Heart left ventricle (tissue), 16 donors: ENCODE data around the gene FMNL3. TPM values are rescaled to one million over a fixed set of nuclear protein-coding genes. Genes with fewer than 3 reads are reported as not detected.

ENCODE experiments used
- ATAC-seq, 4 donors: fragments of 200-7000 bp; cut with Tn5 transposase; one replicate each; pipeline ENCODE4 v1.9.1; 2020 to 2022; ENCODE audit warnings: moderate library complexity in 4 of 4, mild to moderate bottlenecking in 3 of 4, moderate number of reproducible peaks in 1 of 4
- DNase-seq, 5 donors: peaks; one replicate each; pipeline ENCODE4 v3.0.0-alpha.2; 2020
- H3K27ac ChIP-seq, 12 donors: fragments of 200-600 bp; sonication (generic) in 4 of 12; one replicate each; pipeline versions ENCODE4 v1.5.0 to v1.8.0; 2016 to 2022; ENCODE audit warnings: mild to moderate bottlenecking in 2 of 12
- H3K27me3 ChIP-seq, 9 donors: fragments of 200-600 bp; sonication (generic) in 2 of 9; one replicate each; pipeline versions ENCODE4 v1.5.1 to v1.8.0; 2016 to 2022; ENCODE audit warnings: mild to moderate bottlenecking in 3 of 9
- H3K36me3 ChIP-seq, 9 donors: fragments of 200-600 bp; sonication (generic) in 2 of 9; one replicate each; pipeline versions ENCODE4 v1.5.0 to v1.8.0; 2018 to 2022; ENCODE audit warnings: mild to moderate bottlenecking in 2 of 9
- H3K4me1 ChIP-seq, 12 donors: fragments of 200-600 bp; sonication (generic) in 4 of 12; one replicate each; pipeline versions ENCODE4 v1.5.0 to v1.8.0; 2016 to 2022; ENCODE audit warnings: mild to moderate bottlenecking in 3 of 12
- H3K4me3 ChIP-seq, 12 donors: fragments of 200-600 bp; sonication (generic) in 4 of 12; one replicate each; pipeline versions ENCODE4 v1.5.0 to v1.8.0; 2017 to 2022; ENCODE audit warnings: mild to moderate bottlenecking in 9 of 12, moderate library complexity in 4 of 12
- H3K9me3 ChIP-seq, 12 donors: fragments of 200-600 bp; sonication (generic) in 4 of 12; one replicate each; pipeline versions ENCODE4 v1.5.0 to v1.8.0; 2016 to 2022; ENCODE audit warnings: mild to moderate bottlenecking in 1 of 12
- POLR2A ChIP-seq, 2 donors: fragments of 450-650 bp; IDR thresholded peaks; one replicate each; pipeline ENCODE4 v1.6.1; 2017; ENCODE audit warnings: antibody characterized with exemption in 2 of 2, mild to moderate bottlenecking in 2 of 2, moderate library complexity in 2 of 2
- WGBS, 4 donors: extraction: QIAGEN DNeasy Blood & Tissue Kit in 2 of 4; methylation state at CpG; one replicate each; pipeline versions ENCODE4 v1.1.5 to v1.1.7; 2013 to 2018; 5-methylcytosine and 5-hydroxymethylcytosine counted together
- intact Hi-C, 10 donors: fragments of 100-400 bp; cut with DNase I; formaldehyde crosslinking; loops; one replicate each; pipeline versions ENCODE4 v1.11.1 to v1.14.2; 2022
- polyA plus RNA-seq, 2 donors: library from polyadenylated mRNA; stranded (reverse); fragments of 200-250 nt; gene quantifications; one replicate each; pipeline ENCODE4 v1.2.3, GENCODE V29; 2013
- total RNA-seq, 9 donors: library from RNA; depleted of rRNA in 2 of 9; stranded (reverse); fragments of >200 nt in 2 of 9; fragmentation: NEBNext Ultra II Directional in 3 of 9; extraction: Animal tissue kit (Norgen Biotek cat#: 25700) in 3 of 9; gene quantifications; one replicate each; pipeline versions ENCODE4 v1.1.0 to v1.2.4, GENCODE V29; 2016 to 2023
- TF ChIP-seq, protein P1 (sequence below), 12 donors: fragments of 200-600 bp; sonication (generic) in 4 of 12; IDR thresholded peaks; one replicate each; pipeline versions ENCODE4 v1.5.0 to v1.8.0; 2018 to 2022; ENCODE audit warnings: antibody characterized with exemption in 12 of 12, mild to moderate bottlenecking in 5 of 12
- donor health status: ischemic (EF 13 %, LVEDD 7.1; RV severe dilation, severe dysfunction).
- donor health status: healthy with polysubstance abuse.
- donor health status: DM: no; HTN: yes; CAD: no.
- donor health status: DM: no; HTN: no; CAD: no.
- donor health status: ischemic (EF 25% LVEDD 6.9; RV normal size, moderate dysfunction).
- donor health status: ischemic (EF 25% LVEDD 5.7; RV mildly dilated, moderate dysfunction).
- donor health status: healthy.
- donor health status: DM: yes; HTN: yes; CAD: no.
- donor health status: ischemic (EF 35%, LVEDD 5.7; RV mildly dilated, moderate dysfunction).
- donor health status: nonischemic (EF 11% LVEDD 7.7; RV severe dilation, severe dysfunction).
- donor health status: DM: yes; HTN: yes; CAD: no.
- donor health status: PGD.
- donor health status: ischemic (EF 29% LVEDD 5.4; RV normal size, mild dysfunction).
- donor health status: nonischemic (EF 23%, LVEDD 6.1; RV moderate dilation, normal function).

Gene FMNL3
- total and polyA plus RNA-seq, 11 donors: 5.9 to 33.9 (median 13.0) TPM

DNA sequence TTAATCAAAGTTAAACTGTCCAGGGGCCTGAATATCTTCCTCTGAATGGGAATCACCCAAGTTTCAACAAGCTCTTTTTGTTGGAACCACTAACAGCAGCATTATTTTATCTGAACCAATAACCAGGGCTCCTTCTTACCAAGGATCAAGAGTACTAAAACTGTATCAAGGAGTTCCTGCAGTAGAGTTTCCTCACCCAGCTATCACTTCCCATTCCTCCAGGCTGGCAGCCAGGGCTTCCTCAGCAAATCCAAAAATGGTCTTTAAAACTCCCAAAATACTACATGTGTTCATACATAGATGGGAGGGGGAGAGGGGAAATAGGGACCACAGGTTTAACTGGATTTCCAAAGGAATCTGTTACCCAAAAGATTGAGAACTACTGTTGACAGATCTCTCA lies 10.5 kb downstream of the FMNL3 start:
- peaks cover 3 to 75% (median 46%) of the 10 kb centered on the region in 12 donors for H3K4me1 ChIP-seq
- intact Hi-C loops: no loop called here
- no peak overlapping the region for H3K4me3 ChIP-seq
- H3K27me3 ChIP-seq: no peaks in the 10 kb centered on the region
- peak overlapping the region in 1 of 12 donors; percentile 3 for H3K27ac ChIP-seq
- H3K9me3 ChIP-seq: no peaks in the 10 kb centered on the region
- peaks cover 0 to 5% (median 0%) of the 10 kb centered on the region in 9 donors for H3K36me3 ChIP-seq
- DNase-seq (no peak), ATAC-seq (no peak)
- TF ChIP-seq, protein P1, sequence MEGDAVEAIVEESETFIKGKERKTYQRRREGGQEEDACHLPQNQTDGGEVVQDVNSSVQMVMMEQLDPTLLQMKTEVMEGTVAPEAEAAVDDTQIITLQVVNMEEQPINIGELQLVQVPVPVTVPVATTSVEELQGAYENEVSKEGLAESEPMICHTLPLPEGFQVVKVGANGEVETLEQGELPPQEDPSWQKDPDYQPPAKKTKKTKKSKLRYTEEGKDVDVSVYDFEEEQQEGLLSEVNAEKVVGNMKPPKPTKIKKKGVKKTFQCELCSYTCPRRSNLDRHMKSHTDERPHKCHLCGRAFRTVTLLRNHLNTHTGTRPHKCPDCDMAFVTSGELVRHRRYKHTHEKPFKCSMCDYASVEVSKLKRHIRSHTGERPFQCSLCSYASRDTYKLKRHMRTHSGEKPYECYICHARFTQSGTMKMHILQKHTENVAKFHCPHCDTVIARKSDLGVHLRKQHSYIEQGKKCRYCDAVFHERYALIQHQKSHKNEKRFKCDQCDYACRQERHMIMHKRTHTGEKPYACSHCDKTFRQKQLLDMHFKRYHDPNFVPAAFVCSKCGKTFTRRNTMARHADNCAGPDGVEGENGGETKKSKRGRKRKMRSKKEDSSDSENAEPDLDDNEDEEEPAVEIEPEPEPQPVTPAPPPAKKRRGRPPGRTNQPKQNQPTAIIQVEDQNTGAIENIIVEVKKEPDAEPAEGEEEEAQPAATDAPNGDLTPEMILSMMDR (IDR thresholded peaks at IDR 0.05): no peak
- no peak for TF ChIP-seq POLR2A (IDR thresholded peaks at IDR 0.05)

DNA sequence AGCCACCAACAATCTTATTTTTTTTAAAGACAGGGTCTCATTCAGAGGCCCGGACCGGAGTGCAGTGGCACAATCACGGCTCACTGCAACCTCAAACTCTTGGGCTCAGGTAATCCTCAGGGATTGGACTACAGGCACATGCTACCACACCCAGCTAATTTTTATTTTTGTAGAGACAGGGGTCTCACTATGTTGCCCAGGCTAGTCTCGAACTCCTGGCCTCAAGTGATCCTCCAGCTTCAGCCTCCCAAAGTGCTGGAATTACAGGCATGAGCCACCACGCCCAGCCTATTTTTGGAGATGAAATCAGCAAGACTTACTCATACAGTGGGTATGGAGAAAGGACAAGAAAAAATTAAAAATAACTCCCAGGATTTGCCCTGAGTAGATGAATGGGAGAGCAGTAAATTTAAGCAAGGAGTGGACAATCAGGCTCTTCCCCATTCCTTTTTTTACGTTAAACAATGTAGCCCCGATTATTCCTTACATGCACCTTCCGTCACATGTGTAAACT lies 13.2 kb downstream of the FMNL3 start:
- 91 to 95% (median 93%) methylated on average over 8 of the region's 8 CpGs for WGBS, 4 donors

DNA sequence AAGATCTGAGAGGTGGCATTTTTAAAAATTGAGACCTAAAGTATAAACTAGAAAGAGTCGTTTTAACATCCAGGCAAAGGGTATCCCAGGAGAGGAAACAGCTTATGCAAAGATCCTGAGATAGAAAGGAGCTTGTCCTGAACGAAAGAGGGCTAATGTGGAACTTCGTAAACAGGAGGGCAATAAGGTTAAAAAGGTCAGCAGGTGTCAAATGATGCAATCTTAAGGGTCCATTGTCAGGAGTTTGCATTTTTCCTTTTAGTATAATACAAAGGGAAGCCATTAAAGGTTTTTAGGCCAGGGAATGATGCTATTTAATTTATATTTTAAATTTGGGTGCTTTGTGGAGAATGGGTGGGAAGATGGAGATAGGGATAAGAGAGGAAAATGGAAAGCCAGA lies 14.4 kb downstream of the FMNL3 start:
- H3K4me3 ChIP-seq: no peak overlapping the region
- TF ChIP-seq, protein P1 (IDR thresholded peaks at IDR 0.05): no peak
- no peak for TF ChIP-seq POLR2A (IDR thresholded peaks at IDR 0.05)
- DNase-seq (no peak), ATAC-seq (no peak)
- no peaks in the 10 kb centered on the region for H3K36me3 ChIP-seq
- no peaks in the 10 kb centered on the region for H3K9me3 ChIP-seq
- H3K27me3 ChIP-seq: no peaks in the 10 kb centered on the region
- H3K27ac ChIP-seq: no peak overlapping the region
- WGBS, 4 donors: 53 to 67% (median 57%) methylated on average over 3 of the region's 3 CpGs
- intact Hi-C loops: loop anchor here in 1 of 10 donors (2.0 kb wide), 1 partner anchor 16 kb away; no protein-coding TSS in a partner anchor
- H3K4me1 ChIP-seq: peaks cover 0 to 74% (median 29%) of the 10 kb centered on the region in 12 donors

More for the DNA sequence above, 13.2 kb downstream of the FMNL3 start:
- DNase-seq (no peak), ATAC-seq (no peak)
- Histone ChIP-seq H3K27me3 (no peaks in the 10 kb centered on the region), H3K27ac (no peak overlapping the region), H3K4me3 (no peak overlapping the region), H3K4me1 (peaks cover 0 to 74% (median 37%) of the 10 kb centered on the region in 12 donors), H3K36me3 (no peaks in the 10 kb centered on the region), H3K9me3 (no peaks in the 10 kb centered on the region)
- intact Hi-C loops: loop anchor here in 1 of 10 donors (2.0 kb wide), 1 partner anchor 17 kb away; no protein-coding TSS in a partner anchor
- TF ChIP-seq POLR2A (IDR thresholded peaks at IDR 0.05): no peak
- TF ChIP-seq, protein P1 (IDR thresholded peaks at IDR 0.05): no peak

DNA sequence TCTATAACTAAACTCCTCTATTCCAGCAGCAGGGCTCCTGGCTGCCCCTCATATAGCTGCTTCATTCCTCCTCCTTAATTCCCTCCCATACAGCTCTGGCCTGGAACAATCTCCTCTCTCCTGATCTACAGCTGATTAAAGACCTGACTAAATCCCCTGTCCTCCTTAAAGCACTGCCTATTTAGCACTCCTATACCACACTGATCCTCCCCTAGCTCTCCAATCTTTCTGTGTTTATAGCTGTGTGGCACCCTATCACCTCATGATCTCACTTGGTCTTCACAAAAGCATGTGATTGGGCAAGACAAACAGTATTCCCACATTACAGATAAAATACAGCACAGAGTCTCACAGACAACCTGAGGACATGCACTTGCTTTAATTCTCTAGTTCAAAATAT lies 17.4 kb downstream of the FMNL3 start:
- Histone ChIP-seq H3K36me3 (no peaks in the 10 kb centered on the region), H3K27ac (no peak overlapping the region), H3K27me3 (no peaks in the 10 kb centered on the region), H3K9me3 (no peaks in the 10 kb centered on the region), H3K4me1 (peaks cover 0 to 67% (median 20%) of the 10 kb centered on the region in 12 donors), H3K4me3 (no peak overlapping the region)
- ATAC-seq (no peak), DNase-seq (no peak)
- intact Hi-C loops: no loop called here
- TF ChIP-seq POLR2A (IDR thresholded peaks at IDR 0.05): no peak
- TF ChIP-seq, protein P1 (IDR thresholded peaks at IDR 0.05): no peak
